AG04449 (cell line): ENCODE data around the gene SMG6.

Source experiments
- CTCF ChIA-PET: fragments of 350-600 bp; formaldehyde crosslinking; extraction: SDS; loops from one replicate; lab custom pipeline; 2021; ENCODE audit warnings: antibody characterized with exemption; lab: Yijun Ruan, JAX
- POLR2A ChIA-PET: fragments of 400-600, 350-600 bp; formaldehyde crosslinking; extraction: SDS; loops from one replicate; lab custom pipeline; 2020; ENCODE audit warnings: antibody characterized with exemption, inconsistent platforms; lab: Yijun Ruan, JAX
- DNase-seq: peaks from one replicate; pipeline ENCODE4 v3.0.0-alpha.2; 2010; ENCODE audit warnings: low read depth, low spot score
- H3K4me3 ChIP-seq: 2 replicates; pipeline ENCODE4 v1.5.1; 2011; ENCODE audit warnings: low read depth, mild to moderate bottlenecking, control low read depth, low read length
- CTCF ChIP-seq: IDR thresholded peaks from one replicate; pipeline ENCODE4 v1.5.1; 2011; ENCODE audit warnings: mild to moderate bottlenecking, moderate library complexity, low read length, control low read depth, inconsistent platforms; ENCODE audit not compliant: insufficient read depth; ENCODE audit errors: missing control alignments

SMG6 gene

GRCh38 chr17:2075336-2076086 is 228.1 kb downstream of the SMG6 start:
- ChIA-PET POLR2A (interaction anchor here (0.6 kb wide), 1 partner anchor 99 kb away, joined by 3 read pairs; no protein-coding TSS in a partner anchor), CTCF (interaction anchor here (0.5 to 3.1 kb wide), 7 partner anchors 11 to 186 kb away, joined by 3 to 11 read pairs (median 3); partner anchors contain the start of gene HIC1)
- no peak for DNase-seq
- no peak overlapping the region for H3K4me3 ChIP-seq
- no peak for TF ChIP-seq CTCF

GRCh38 chr17:2074919-2075318 is 228.7 kb downstream of the SMG6 start:
- POLR2A ChIA-PET: no interaction called here
- no peak overlapping the region for H3K4me3 ChIP-seq
- CTCF ChIA-PET: interaction anchor here (0.5 to 2.6 kb wide), 6 partner anchors 12 to 186 kb away, joined by 3 to 11 read pairs (median 3); partner anchors contain the start of gene HIC1

GRCh38 chr17:2071455-2072281 is 231.9 kb downstream of the SMG6 start:
- DNase-seq: no peak
- H3K4me3 ChIP-seq: no peak overlapping the region
- CTCF ChIA-PET: interaction anchor here (1.1 to 3.0 kb wide), 12 partner anchors 9 to 173 kb away, joined by 3 to 15 read pairs (median 6); partner anchors contain the start of gene HIC1
- POLR2A ChIA-PET: interaction anchor here (0.6 to 1.2 kb wide), 4 partner anchors 10 to 67 kb away, joined by 3 read pairs; no protein-coding TSS in a partner anchor
- no peak for TF ChIP-seq CTCF

More at GRCh38 chr17:2074919-2075318, 228.7 kb downstream of the SMG6 start:
- DNase-seq: no peak
- no peak for TF ChIP-seq CTCF

GRCh38 chr17:2071024-2071385 is 232.6 kb downstream of the SMG6 start:
- CTCF ChIA-PET: interaction anchor here (1.1 to 2.2 kb wide), 5 partner anchors 11 to 174 kb away, joined by 3 to 7 read pairs (median 5); partner anchors contain the start of gene HIC1
- no peak for TF ChIP-seq CTCF
- POLR2A ChIA-PET: interaction anchor here (0.6 to 1.2 kb wide), 2 partner anchors 10 to 16 kb away, joined by 3 read pairs; no protein-coding TSS in a partner anchor
- no peak for DNase-seq
- no peak overlapping the region for H3K4me3 ChIP-seq

- DNase-seq: no peak
- ChIA-PET CTCF (interaction anchor here (1.1 to 8.9 kb wide), 6 partner anchors 12 to 175 kb away, joined by 3 to 80 read pairs (median 4); partner anchors contain the start of gene HIC1), POLR2A (interaction anchor here (0.6 kb wide), 1 partner anchor 11 kb away, joined by 3 read pairs; no protein-coding TSS in a partner anchor)
- TF ChIP-seq CTCF: no peak
- H3K4me3 ChIP-seq: no peak overlapping the region
Observed at GRCh38 chr17:2070241-2071023, 233.2 kb downstream of the SMG6 start.
